ENCODE data around the gene DOK7.

Gene DOK7

GRCh38 chr4:3476341-3476747 is 13.2 kb downstream of the DOK7 start:
- DNase-seq, result no peak

- no peak for DNase-seq
These were observed 14.0 kb downstream of the DOK7 start for GRCh38 chr4:3476936-3477749.

- DNase-seq, result no peak
These were observed 14.8 kb downstream of the DOK7 start for GRCh38 chr4:3477750-3478430.

- no peak for DNase-seq
These were observed 15.6 kb downstream of the DOK7 start for GRCh38 chr4:3478446-3479357.

GRCh38 chr4:3479358-3480101 is 16.4 kb downstream of the DOK7 start:
- no peak for DNase-seq

GRCh38 chr4:3480528-3481112 is 17.5 kb downstream of the DOK7 start:
- peak; percentile 67 for DNase-seq

GRCh38 chr4:3481113-3481531 is 18.0 kb downstream of the DOK7 start:
- no peak for DNase-seq

GRCh38 chr4:3481783-3482393 is 18.8 kb downstream of the DOK7 start:
- DNase-seq, result no peak

GRCh38 chr4:3482707-3483106 is 19.6 kb downstream of the DOK7 start:
- DNase-seq, result no peak

GRCh38 chr4:3483471-3483921 is 20.4 kb downstream of the DOK7 start:
- no peak for DNase-seq

GRCh38 chr4:3484057-3484973 is 21.2 kb downstream of the DOK7 start:
- DNase-seq, result no peak

- DNase-seq, result no peak
These were observed 22.1 kb downstream of the DOK7 start for GRCh38 chr4:3485011-3485791.

- no peak for DNase-seq
These were observed 22.9 kb downstream of the DOK7 start for GRCh38 chr4:3485886-3486540.

- no peak for DNase-seq
These were observed 23.7 kb downstream of the DOK7 start for GRCh38 chr4:3486541-3487540.

- DNase-seq, result no peak
These were observed 24.8 kb downstream of the DOK7 start for GRCh38 chr4:3487861-3488260.

- DNase-seq, result no peak
These were observed 25.7 kb downstream of the DOK7 start for GRCh38 chr4:3488820-3489219.

- no peak for DNase-seq
These were observed 26.4 kb downstream of the DOK7 start for GRCh38 chr4:3489451-3489962.

All from T-helper 9 cell (primary cell).